ENCODE results near the gene EPHB6.

The EPHB6 gene

DNA sequence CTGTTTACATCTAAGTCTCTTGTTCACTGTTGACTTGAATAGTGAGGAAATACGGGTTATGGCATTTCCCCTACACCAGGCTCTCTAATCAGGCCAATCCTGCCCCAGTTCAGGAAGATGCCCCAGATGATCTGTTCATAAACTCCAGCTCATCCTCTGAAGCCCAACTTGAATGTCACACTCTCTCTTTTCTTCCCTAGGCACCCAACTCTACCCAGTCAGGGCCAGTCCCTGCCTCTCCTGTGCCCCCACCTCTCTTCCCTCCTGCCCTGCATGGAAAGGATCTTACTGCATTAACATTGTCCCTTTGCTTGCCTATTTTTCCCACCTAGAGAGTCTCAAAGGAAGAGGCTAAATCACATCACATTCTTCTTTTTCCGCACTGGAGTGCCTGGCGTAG, 41.3 kb downstream of the EPHB6 start:
- DNase-seq (ENCODE audit: low read depth) = no peak

DNA sequence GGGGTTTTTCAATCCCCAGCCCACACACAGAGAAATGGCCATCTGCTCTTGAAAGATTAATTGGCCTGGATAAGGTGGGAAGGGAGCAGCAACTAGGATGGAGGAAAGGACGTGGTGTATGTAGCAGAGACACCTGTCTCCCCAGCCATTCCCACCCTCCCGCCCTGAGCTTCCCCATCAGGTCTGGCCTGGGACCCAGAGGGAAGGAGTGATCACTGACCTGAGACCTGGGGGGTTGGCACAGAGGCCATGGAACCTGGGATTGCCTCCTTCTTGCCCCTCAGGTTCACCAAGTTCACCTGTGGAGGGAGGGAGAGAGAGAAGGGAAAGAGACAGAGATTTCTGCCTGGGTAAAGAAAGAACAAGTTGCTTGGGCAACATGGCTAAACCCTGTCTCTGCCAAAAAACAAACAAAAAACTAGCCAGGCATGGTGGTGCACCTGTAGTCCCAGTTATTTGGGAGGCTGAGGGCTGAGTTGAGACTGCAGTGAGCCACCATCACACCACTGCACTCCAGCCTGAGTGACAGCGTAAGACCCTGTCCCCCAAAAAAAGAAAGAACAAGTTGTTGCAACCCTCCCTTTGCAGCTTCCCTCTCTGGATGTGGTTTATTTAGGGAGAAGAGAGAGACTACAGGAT, 42.0 kb downstream of the EPHB6 start:
- DNase-seq (ENCODE audit: low read depth) = no peak

GRCh38 chr7:142897691-142898090, 42.8 kb downstream of the EPHB6 start:
- no peak for DNase-seq (ENCODE audit: low read depth)

DNA sequence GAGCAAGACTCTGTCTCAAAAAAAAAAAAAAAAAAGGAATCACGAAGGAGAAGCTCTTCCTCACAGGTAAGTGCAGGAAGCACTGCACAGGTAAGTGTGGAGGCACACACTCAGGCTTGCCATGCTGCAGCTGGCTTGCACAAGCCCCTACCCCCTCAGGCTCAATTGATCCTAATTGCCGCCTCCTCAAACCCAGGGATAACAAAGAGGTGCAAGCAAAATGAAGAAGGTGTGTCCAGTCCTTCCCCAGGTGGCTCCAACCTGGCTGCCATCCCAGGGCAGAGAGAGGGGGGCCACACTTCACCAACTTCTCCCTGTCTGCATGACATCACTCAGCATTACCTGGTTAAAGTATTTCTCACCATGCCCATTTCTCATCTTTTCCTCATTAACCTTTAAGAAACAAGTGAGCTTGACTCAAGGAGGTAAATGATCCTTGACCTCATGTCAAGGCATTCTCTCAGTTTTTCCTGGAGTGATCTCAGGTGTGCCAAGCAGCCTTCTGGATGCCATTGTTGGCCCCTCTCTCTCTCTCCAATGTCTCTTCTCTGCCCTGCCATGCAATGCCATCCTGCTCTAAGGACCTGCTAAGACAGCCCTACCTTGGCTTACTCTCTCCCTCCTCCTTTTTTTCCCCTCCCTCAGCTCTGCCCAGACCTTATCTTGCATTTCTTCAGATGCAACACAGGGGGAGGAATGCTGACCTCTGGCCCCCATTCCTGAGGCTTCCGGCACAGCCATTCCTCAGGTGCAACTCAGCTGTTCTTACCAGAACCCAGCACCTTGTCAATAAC, 43.7 kb downstream of the EPHB6 start:
- no peak for DNase-seq (ENCODE audit: low read depth)

DNA sequence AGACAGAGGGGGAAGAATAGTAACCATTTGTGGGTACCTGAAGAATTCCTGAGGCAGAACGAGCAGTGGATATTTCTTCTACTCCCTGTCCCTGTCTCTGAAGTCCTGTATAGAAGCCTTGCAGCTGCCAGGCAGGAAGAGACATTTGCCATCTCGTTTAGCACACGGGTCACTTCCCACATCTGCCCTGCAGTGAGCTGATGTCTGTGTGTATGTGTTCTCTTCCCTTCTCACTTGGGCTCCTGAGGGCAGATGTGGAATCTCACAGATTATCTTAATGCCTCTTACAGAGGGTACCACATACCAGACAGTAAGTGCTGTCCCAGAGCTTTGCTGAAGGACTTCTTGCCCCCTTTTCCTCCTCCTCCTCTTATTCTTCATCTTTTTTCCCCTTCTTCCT, 44.8 kb downstream of the EPHB6 start:
- DNase-seq (ENCODE audit: low read depth) = no peak

DNA sequence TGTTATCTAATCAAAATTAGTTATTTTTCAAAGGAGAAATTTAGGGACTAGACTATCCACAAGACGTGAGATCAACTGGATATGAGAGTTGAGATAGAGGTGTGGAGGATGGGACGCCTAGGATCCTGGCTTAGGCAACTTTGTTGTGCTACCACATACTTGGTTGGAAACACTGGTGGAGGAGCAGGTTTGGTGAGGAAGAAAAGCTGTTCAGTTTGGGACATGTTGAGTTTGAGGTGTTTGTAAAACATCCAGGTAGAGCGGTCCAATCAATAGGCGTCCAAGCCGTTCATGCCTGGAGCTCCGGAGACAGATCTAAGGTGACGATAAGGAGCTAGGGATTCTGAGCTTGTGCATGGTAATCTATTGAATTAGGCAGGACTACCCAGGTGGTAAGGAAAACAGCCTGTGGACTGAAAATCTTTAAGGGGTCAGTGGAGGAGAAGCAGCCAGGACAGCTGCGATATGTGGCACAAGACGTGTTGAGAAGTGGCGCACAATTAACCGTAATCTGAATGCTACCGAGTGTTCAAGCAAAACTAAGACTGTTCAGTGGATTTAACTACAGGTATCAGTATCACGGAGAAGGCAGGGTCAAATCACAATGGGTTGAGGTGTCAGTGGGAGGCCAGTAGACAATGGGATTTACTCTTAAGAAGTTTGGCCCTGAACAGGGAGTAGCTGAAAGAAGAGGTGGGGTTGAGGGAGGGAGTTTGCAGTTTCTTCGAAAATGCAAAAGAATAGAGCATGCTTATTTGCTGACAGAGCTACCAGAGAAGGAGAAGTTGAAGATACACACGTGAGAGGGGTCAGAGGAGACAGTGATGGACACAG, 46.8 kb downstream of the EPHB6 start:
- no peak for DNase-seq (ENCODE audit: low read depth)

DNA sequence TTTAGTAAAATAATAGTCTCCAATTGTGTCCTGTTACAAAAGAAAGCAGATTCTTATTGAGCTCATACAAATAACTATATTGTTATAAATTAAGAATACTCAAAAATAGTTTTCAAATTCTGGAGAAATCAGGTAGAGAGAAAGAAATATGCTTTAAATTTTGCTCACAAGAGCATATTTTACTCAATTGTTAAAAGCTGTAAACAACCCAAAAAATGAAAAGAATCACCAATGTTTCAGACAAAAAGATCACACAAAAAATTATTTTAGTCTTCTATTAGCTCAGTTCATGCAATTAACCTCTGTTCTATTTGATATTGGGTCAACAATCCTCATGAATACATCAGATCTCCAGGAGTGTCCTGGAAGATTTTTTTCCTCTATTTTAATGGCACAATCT, 49.3 kb downstream of the EPHB6 start:
- DNase-seq (ENCODE audit: low read depth) = no peak

- DNase-seq (ENCODE audit: low read depth) = no peak
Measured at GRCh38 chr7:142905759-142906158, 50.9 kb downstream of the EPHB6 start.

DNA sequence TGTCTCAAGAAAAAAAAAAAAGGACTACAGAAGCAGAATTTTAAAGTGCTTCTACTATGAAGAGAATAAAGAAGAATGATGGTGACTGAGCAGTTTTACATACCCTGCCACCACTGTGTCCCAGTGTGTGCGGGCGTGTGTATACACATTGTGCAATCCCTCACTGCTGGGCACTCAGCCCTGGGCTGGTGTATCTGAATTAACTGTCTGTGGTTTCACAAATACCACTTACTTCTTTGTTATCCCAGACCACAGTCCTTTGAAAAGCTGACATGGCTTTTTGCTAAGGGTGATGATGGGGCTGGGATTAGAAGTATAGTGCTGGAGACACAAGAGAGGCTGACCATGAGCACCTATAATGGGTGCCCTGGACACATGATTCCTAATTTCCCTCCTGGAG, 51.8 kb downstream of the EPHB6 start:
- DNase-seq (ENCODE audit: low read depth) = no peak

GRCh38 chr7:142908290-142908689, 53.4 kb downstream of the EPHB6 start:
- no peak for DNase-seq (ENCODE audit: low read depth)

DNA sequence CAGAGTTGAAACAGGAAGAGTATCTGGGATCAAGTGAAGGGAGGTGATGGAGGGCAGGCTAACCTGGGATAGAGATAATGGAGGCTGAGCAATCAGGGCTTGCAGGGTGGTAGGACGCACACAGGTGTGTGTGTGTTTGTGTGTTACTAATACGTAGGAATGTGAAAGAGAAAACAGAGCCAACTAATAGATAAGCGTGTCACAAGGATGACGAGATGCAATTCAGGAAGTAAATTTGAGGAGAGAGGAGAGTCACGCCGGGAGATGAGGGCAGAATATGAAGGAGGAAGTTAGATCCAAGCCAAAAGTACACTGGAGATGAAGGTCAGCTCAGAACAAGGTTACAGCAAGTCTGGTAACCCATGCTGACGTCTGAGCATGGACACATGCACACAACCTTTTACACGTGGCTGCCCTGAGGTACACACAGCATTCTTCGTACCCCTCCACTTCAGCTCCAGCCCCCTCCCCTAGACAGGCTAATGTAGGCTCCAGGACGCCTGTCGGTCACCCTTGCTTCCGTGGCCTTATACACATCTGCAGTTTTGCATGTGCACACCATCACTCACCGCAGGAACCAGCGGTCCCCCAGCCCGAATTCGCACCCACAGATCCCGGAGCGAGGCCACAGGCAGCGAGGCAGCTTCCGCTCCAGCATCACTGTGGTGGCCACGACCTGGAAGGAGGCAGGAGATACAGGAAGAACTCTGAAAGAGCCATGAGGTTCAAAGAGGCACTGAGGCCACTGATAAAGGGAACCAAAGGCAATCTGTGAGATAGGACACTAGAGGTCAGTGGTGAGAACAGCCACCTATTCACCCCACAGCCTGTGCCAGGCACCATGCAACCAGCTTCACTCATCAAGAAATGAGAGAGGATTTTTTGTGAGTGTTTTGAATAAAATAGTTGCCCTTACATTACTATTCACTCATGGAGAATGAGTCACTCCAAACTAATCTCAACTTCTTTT, 54.3 kb downstream of the EPHB6 start:
- peak; percentile 2 for DNase-seq (ENCODE audit: low read depth)

DNA sequence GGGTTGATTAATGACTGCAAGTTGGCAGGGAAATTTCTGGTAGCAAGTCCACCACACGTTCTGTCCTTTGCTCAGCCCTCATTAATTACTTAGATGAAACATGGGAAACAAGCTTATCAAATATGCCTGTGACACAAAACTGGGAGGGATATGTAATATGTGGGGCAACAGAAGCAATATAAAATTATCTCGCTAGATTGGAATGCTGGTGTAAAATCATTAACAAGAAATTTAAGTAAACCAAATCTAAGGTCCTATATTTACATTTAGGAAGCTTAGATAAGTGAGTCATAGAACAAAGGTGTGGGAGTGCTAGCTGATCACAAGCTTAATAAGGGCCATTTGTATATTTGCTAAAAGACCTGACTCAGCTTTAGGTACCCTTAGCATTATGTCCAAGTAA, 55.2 kb downstream of the EPHB6 start:
- DNase-seq (ENCODE audit: low read depth) = no peak

- no peak for DNase-seq (ENCODE audit: low read depth)
Measured at GRCh38 chr7:142910481-142910880, 55.6 kb downstream of the EPHB6 start.

- no peak for DNase-seq (ENCODE audit: low read depth)
Measured at GRCh38 chr7:142913051-142913450, 58.2 kb downstream of the EPHB6 start.

DNA sequence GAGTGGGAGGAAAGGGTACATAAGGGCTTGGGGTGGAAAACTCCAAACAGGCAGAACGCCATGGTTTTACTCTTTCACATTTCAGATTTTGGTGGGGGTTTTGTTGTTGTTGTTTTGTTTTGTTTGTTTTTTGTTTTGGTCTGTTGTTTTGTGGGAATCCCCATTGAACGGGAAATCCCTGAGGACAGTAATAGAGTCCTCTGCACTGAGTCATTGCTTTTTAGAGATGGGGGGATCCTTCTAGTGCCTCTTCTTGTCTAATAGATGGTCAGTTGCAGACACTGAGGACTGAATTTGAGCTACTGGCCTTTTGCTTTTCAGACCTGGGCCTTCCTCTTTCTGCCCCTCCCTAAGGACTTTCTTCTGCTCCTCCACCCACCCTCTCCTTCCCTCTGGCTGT, 58.7 kb downstream of the EPHB6 start:
- DNase-seq (ENCODE audit: low read depth) = no peak

DNA sequence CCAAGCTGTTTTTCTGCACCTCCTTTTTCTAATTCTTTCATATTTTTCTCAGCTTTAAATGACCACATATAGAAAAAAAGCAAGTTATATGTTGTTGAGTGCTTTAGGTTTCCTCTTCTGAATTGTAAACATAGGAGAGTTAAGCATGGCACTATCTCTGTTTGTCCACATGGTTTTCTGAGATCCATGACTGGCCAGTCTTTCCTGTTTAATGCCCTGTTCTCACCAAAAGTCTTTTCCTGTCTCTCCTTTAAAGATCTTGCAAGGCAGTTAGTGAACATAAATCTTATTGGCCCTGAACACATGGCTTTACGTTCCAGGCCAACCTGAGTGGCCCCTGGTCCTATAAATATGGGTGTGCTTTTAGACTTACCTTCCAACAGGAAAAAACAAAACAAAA, 59.2 kb downstream of the EPHB6 start:
- DNase-seq (ENCODE audit: low read depth) = no peak

DNA sequence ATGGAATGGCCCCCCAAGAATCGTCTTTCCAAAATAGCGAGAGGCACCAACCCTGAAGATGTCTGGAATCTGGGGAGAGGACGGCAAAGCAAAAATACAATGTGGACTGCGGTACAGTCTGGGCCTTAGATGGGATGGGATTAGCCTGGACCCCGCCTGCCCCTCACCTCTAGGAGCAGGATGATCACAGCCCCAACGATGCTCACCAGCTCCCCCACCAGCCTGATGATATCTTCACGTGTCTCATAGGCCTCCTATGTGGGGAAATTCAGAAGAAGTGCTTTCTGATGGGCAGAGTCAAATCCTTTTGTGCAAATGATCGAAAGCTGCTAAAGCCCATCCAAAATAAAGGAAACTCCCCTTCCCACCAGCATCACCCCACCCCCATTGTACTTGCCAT, 60.4 kb downstream of the EPHB6 start:
- no peak for DNase-seq (ENCODE audit: low read depth)

- no peak for DNase-seq (ENCODE audit: low read depth)
Measured at GRCh38 chr7:142916508-142916907, 61.6 kb downstream of the EPHB6 start.

- no peak for DNase-seq (ENCODE audit: low read depth)
Measured at GRCh38 chr7:142917447-142917846, 62.6 kb downstream of the EPHB6 start.

GRCh38 chr7:142918901-142919300, 64.0 kb downstream of the EPHB6 start:
- no peak for DNase-seq (ENCODE audit: low read depth)

GRCh38 chr7:142919656-142920055, 64.8 kb downstream of the EPHB6 start:
- DNase-seq (ENCODE audit: low read depth) = no peak

Data from ELR (cell line).